Activated CD4-positive, CD25-positive, alpha-beta regulatory T cell (primary cell): Measurements from ENCODE around the gene LRCH1.

Source experiments
- DNase-seq, 4 experiments: peaks; one replicate each; lab custom pipeline; 2025; lab: John Stamatoyannopoulos, UW

The LRCH1 gene

GRCh38 chr13:46799139-46799538 lies 246.2 kb downstream of the LRCH1 start:
- no peak for DNase-seq

- no peak for DNase-seq
Measured at GRCh38 chr13:46801858-46802257, 248.9 kb downstream of the LRCH1 start.
